HuH-7 (cell line): Measurements from ENCODE around the gene VSIG8.

Experiments used
- DNase-seq: peaks from one replicate; pipeline ENCODE4 v3.0.0; 2011; ENCODE audit warnings: low spot score

Gene VSIG8

DNA sequence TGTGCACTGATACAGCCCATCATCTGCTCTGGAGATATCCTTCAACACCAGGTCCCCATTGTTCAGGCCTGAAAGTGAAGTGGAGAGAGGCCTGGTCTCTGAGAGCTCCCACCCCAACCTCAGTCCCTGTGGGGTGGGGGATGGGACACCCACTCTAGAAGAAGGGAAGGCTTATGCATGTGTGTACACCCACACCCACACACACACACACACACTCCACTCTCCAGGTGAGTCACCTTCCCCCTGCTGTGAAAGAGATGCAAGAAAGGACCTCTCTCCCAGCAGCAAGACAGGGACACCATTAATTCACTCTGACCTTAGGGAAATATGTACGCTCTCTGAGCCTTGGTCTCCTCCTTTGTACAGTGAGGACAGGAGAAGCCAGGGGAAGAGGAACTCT, 5.9 kb downstream of the VSIG8 start:
- no peak for DNase-seq

DNA sequence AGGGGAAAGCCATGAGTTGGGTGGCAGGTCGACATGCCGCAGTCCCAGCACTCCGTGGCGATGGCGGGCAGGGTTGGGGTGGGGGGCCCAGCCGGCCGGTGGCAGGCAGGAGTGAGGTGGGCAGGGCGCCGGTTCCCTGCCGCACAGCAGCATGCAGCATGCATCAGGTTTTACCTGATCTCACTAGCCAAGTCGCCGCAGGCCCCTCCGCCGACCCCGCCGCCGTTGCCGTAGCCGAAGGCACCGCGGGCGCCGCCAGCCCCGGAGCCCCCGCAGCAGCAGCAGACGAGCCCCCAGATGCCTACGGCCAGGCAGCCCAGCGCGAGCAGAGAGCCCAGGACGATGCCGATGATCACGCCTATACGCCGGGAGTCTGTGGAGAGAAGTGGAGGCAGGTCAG, 6.7 kb downstream of the VSIG8 start:
- no peak for DNase-seq

DNA sequence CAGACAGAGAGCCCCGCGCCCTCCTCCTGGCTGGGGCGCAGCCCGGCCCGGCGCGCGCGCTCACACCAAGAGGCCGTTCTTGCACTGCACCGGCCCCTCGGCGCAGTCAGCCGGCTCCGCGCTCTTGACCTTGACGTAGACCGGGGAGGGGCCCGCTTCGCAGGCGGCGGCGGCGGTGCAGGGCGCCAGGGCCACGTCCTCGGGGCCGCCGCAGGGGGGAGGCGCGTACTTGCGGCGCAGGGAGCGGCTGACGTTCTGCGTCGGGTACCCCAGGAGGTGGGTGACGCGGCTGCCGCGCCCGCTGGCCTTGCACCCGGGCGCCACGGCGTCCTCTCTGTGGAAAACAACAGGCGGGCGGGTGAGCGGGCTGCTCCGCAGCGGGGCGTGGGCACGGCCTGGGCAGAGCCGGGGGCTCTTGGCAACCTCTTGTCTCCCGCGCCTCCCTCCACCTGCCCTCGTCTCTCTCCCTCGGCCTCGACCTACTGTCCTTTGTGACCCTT, 7.7 kb downstream of the VSIG8 start:
- peak; percentile 20 for DNase-seq

DNA sequence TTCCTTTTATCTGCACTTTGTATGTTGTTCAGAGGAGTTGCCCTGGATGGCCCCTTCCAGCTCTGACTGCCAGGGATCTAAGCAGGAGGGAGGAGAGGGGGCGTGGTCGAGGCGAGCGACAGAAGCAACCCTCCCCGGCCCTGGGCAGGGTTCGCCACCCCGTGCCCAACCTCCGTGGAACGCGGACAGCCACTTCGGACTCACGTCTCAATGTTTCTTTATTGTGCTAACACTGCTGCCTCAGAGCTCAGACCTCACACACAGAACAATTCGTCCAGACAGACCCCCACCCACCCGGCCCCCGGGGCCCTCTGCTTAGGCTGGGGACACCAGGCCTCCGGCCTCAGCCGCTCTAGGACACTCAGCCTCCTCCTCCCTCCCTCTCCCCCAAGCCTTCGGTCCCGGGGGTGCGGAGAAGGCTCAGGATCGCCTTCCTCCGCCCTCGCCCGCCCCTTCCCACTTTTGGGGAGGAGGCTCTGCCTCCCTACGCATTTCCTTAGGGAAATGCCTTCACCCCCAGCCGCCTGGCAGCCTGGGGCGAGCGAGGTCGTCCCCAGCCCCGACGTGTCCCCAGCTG, 8.3 kb downstream of the VSIG8 start:
- peak; percentile 25 for DNase-seq

DNA sequence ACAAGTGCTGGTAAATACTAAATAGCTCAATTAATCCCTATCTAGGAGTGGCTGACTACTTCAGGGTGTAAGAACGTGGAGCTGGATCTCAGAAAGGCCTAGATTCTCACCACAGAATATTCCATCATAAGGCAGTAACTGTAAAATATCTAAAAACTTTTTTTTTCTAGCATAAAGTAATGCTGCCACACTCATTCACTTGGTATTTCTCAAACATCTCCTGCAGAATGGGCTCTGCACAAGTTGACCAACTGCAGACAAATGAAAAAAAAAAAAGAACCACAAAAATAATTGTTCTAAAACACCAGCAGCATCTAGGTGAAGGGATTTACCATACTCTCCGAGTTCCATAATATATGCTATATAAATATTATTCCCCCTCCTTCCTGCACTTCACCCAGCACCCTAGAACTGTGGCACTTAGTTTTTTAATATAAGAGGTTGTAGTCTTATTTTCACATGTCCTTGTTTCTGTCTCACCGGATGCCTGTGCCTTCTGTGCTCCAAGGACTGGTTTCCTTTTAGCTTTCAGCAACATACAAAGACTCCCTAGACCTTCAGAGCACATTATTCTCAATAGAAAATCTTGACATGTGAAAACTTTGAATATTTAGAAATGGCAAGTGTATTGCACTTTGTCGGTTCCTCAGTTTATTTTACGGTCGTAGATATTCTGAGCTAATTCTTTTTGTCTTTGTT, 8.9 kb downstream of the VSIG8 start:
- no peak for DNase-seq

DNA sequence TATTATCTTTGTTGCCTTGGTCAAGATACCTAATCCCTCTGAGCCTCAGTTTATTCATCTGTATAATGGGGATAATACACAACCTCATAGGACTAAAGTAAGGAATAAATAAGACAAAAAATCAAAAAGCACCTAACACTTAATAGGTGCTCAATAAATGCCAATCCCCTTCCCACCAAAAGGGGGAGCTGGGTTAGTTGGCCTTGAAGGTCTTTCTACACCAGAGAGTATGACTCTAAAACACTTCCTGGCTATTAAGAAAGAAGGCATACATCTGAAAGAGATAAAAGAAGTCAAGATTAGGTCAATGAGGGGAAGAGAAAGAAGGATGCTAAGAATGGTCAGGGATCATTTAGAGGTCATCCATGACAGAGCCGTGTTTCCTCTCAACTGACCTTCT, 11.1 kb downstream of the VSIG8 start:
- no peak for DNase-seq

DNA sequence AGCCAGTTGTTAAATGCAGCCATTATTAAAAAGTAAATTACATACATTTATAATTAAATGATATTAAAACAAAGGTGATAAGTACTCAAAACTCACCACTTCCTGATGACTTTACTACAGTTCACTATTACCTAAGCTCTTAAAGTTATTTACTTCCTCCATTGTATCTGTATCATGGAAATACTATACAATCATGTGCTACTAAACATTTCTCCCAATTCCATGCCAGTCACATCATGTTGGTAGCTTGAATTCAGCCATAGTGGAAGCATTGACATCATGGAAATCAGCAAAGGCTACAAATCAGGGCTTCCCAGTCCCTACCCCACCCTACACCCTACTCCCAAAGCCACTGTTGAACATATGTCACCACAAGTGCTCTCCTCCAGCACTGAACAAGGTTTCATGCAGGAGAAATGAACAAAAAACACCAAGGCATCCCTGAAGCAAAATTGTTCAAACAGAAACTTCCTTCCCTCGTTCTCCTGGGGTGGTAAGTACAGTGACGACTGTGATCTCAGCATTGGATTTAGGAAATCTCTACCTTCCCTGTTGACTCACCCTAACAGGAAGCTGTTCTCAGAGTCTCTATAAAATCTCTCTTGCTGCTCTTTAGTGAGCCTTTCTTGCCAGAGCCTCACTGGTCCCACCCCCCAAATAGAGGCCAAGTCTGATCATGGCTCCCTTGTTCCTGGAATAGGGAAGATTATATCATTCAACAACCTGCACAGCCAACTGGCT, 12.7 kb downstream of the VSIG8 start:
- DNase-seq, result no peak

DNA sequence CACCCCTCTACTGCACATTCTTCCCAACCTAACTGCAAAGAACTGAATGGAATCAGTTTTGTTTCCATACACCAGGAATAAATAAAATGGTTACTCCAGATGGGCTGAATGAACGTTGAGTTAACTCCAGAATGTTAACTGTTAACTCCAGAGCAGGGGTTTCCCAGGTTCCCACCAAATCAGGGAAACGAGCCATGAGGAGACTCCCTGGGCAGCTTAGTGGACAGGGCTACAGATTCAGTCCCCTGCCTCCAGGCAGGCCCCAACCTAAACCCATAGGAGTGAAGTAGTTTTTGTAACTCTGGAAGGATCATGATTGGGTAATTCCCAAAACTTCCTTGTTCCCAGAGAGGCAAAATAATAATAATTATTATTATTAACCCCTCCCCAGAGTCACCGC, 14.1 kb downstream of the VSIG8 start:
- no peak for DNase-seq

DNA sequence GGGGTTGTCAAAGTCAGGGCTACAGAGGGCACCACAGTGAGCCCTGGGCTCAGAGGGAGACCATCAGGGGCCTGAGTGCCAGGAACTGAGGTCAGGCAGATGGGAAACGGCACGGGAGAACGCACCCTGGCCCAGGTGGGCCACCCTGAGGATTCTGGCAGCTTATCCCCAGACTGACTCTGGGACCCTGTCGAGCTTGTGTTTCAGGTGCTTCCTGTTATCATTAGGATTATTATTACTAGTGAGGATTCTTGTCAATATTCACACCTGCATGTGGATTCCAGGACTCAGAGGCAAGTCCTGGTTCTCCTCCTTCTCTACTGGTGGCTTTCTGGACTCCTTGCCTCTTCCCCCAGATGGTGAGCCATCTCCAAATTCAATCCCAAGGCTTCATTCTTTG, 15.2 kb downstream of the VSIG8 start:
- DNase-seq, result no peak

DNA sequence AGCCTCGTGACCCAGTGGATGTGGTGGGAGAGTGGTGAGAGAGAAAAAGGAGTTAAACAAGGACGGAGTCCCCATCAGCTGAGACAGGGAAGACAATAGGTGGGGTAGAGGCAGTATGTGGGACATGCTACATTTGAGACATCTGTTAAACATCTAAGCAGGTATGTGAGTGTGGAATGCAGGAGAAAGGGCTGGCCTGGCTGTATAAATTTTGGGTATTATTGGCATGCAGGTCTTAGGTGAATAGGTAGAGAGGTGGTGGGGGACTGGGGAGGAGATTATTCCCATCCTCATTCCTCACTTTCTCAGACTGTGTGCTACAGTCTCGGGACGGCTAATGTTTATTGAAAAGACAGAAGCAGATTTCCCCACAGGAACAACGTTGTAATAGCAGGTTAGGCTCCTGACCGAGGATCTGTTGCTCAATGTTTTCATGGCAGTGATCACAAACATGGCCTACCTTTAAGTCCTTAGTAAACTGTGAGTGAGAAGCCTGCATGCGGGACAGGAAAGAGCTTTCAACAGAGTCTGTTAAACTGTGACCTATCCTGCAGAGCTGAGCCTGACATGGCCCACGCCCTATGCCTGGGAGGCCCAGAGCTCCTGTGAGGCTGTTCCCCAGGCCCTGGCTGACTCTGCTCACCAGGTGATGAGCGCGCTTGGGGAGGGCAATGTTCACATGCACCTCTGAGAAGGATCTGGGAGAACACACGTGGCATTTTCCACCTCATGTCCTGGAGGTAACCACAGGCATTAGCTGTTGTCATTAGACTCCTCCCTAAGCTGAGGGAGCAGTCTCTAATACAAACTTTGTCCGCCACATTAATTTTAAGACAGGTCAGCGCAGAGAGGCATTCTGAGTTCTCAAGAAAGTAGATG, 16.5 kb downstream of the VSIG8 start:
- DNase-seq, result peak; percentile 22

DNA sequence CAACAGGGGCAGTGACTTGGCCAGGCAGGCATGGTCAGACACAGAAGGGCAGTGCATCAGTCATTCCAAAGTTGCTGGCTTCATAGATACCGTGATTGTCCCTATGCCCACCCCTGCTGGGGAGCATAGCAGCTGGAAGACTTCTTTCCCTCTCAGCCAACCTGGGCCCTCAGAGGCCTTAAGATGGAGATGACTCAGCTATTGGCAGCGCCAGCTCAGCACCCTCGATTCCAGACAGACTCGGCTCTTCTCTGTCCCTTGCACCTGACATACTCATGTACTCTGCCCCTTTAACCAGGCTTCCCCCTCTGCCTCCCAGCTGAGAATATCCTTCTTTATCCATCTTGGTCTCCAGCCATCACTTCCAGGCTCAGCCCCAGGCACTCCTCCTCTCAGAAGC, 19.0 kb downstream of the VSIG8 start:
- no peak for DNase-seq

DNA sequence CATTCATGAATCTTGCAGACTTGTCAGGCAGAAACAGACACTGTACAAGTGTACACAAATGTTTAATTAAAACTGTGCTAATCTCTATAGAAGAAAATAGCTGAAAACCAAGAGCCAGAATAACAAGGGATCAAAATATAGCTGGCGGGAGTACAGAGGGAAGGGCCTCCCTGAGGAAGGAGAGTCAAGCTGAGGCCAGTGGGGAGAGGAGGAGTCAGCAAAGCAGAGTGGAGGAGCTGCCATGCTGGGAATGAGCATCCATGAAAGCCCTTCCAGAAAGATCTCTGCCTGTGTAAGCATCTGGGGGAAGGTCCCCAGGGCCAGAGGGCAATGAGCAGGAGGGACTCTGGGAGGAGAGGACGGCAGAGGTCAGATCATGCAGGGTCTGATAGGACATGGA, 20.7 kb downstream of the VSIG8 start:
- DNase-seq, result no peak

DNA sequence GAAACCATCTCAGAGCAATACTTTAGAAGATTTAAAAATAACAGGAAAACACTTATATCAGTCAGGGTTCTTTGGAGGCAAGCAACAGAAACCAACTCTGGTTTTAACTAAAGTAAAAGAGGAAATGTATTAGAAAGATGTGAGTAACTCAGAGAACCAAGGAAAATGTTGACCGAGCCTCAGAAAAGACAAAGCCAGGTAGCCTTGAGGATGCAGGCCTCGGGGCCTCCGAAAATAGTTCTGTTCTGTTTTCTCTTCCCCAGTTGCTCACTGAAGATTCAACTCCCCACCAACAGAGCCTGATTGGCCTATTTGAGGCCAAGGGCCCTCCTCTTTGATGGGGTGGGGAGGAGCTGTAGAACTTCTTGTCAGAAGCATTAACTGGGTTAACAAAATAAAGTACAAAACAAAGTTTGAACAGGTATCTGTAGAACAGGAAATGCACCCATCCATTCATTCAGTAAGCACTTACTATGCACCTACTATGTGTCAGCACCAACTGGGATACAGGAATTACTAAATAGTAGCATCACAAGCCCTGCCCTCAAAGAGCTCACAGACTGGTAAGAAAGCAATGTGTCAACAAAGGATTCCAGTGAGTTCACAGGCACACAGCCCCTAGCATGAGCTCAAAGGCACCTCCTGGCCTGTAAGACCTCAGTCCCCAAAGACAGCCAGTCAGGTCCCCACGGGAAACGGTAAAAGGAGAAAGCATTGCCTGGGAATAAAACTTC, 23.2 kb downstream of the VSIG8 start:
- no peak for DNase-seq

DNA sequence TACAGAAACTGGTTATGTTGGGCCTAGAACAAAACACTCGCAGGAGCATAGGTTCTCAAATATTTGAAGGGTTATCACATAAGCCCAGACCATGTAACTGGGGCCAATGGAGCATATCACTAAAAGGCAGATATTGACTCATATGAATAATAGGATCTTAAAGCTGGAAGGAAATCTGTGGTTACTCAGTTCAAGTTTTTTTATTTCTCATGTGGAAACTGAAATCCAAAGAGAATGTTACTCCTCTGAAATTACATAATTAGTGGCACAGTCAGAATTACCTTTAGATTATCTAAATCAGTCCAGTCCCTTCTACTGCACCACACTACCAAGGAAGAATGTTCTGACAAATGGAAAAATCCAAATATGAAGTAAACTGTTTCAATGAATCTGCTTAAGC, 23.7 kb downstream of the VSIG8 start:
- DNase-seq, result no peak

DNA sequence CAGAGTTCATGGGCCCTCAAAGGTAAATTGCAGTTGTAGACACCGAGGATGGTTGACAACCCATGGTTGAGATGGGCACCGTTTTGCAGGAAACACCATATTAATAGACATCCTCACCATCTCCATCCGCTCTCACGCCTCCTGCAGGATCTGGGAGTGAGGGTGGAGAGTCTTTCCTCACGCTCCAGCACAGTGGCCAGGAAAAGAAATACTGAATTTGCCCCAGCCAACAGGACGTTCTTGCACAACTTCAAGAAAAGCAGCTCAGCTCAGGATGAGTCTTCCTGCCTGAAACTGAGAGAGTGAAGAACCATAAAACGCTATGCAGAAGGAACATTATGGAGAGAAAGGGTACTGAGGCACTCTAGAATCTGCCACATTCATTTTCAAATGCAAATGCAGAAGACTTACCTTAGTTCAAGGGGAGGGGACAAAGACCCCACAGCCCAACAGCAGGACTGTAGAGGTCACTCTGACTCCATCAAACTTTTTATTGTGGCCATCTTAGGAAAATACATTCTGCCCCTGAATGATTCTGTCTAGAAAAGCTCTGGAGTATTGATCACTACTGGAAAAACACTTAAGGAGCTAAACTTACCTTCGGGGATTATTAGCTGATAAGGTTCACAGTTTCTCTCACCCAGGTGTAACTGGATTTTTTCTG, 26.5 kb downstream of the VSIG8 start:
- DNase-seq, result no peak

DNA sequence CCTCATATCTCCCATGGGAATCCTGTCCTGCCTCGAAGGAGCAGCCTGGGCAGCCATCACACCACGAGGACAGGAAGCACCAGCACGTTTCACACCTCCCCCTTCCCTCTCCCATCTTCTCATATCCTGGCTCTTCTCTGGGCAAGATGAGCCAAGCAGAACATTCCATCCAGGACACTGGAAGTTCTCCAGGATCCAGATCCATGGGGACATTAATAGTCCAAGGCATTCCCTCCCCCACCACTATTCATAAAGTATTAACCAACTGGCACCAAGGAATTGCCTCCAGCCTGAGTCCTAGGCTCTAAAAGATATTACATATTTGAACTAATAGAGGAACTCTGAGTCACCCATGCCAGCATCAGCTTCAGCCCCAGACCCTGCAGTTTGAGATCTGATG, 27.1 kb downstream of the VSIG8 start:
- no peak for DNase-seq

DNA sequence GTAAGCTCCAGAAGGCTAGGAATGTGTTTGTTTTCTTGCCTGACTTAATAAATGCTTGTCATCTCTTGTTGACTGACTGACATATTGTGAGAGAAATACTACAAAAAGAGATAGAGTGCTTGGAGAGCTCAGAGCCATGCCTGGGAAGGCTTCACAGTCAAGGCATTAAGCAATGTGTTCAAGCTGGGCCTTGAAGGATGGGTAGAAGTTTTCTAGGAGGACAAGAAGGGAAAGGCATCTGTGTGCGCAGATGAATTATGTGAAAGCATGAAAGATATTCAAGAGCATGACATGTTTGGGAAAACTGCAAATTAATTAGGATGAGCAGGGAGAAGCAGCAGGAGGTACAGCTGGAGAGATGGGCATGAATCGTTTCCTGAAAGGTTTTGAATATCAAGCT, 30.1 kb downstream of the VSIG8 start:
- DNase-seq, result no peak

DNA sequence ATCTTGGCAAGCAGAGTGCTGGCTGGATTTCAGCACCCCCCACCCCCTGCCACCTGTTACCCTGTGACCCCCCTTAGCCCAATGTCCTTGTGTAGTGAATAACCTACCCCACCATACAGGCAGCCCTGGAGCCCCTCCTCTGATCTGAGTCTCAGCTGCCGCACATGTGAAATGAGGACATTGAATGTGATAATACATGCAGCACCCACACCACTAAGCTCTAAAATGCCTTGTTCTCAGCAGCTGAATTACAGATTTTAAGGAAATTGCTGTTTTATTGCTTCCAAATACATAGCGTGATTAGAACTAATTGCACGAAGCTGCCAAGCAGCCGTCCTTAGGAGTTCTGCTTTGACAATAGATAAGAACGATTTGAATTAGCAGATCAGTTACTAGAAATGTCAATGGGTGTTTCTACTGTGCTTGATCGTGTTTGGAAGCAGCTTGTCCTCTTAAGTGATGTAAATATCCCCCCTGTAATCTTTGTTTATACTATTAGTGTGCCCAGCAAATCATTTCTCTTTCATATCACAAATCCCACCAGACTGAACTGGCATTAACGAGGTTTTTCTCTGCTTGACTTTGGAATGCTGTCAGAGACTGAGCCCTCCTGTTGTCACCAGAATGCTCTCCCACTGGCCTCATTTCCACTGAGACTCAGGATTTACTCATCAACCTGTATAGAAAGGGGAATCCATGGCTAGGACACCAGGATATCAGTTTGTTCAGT, 30.9 kb downstream of the VSIG8 start:
- DNase-seq, result no peak

DNA sequence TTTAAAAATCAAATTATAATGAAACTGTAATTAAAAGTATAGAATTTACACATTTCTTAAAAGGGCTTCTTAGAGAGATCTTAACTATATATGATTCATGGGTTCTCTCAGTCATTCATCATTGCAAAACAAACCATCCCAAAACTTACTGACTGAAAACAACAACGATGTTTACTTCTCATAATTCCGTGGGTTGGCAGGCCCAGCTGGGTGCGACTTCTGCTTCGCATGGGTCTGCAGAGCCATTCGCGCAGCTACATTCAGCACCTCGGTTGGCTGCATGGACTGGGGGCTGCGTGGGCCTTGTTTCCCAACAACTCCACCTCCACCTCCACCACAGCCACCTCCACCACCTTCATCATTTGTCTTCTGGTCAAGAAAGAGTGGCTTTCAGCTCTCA, 31.7 kb downstream of the VSIG8 start:
- no peak for DNase-seq

DNA sequence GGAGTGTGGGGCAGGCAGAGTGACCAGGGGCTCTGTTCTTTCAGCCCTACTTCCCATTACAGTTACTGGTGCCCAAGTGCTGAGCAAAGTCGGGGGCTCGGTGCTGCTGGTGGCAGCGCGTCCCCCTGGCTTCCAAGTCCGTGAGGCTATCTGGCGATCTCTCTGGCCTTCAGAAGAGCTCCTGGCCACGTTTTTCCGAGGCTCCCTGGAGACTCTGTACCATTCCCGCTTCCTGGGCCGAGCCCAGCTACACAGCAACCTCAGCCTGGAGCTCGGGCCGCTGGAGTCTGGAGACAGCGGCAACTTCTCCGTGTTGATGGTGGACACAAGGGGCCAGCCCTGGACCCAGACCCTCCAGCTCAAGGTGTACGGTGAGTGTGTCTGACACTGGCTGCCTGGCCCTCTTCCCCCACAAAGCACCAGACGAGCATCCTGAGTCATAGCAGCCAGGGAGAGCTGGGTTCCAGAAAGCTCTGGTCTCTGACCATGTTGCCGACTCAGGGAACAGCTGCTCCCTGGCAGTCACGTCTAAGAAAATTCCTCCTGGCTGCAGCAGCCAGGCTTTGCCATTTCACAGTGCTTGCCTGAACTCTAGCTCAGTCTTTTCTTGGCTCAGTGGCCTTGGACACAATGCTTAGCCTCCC, 32.5 kb downstream of the VSIG8 start:
- no peak for DNase-seq
